HCT116 (cell line): Measurements from ENCODE around the gene PTCSC3. TPM values are rescaled to one million over a fixed set of nuclear protein-coding genes. Genes with fewer than 3 reads are reported as not detected.

Source experiments
- ATAC-seq: fragments of 200-7000 bp; cut with Tn5 transposase; 2 replicates; pipeline ENCODE4 v1.9.1; 2020; ENCODE audit warnings: mild to moderate bottlenecking, moderate library complexity
- BruUV-seq: library from RNA; stranded (reverse); fragments of 400-500 nt; replicated peaks from 2 replicates; lab custom pipeline; 2021; lab: Mats Ljungman, UMichigan
- CTCF ChIA-PET: fragments of 300-600 bp; sonication (Branson Sonifier 250); formaldehyde crosslinking; loops from one replicate; lab custom pipeline; 2021; ENCODE audit warnings: antibody characterized with exemption; lab: Charles Lee
- POLR2A ChIA-PET: fragments of 300-600, 350-600 bp; sonication (Branson Sonifier 250); formaldehyde crosslinking; loops from one replicate; lab custom pipeline; 2021; ENCODE audit warnings: antibody characterized with exemption; lab: Charles Lee
- RAD21 ChIA-PET, 2 experiments: fragments of 300-600 bp; sonication (Branson Sonifier 250); formaldehyde crosslinking; loops; one replicate each; lab custom pipeline; 2023; ENCODE audit warnings: low total read pairs in 2 of 2; ENCODE audit not compliant: uncharacterized antibody in 2 of 2, unreplicated experiment in 2 of 2, low non-redundant PET in 1 of 2; lab: Charles Lee
- DNase-seq: peaks from one replicate; pipeline ENCODE4 v3.0.0-alpha.2; 2010; ENCODE audit warnings: low read depth, low spot score
- H2AFZ ChIP-seq: fragments of 200-600 bp; shearing (Covaris generic), sonication (generic); 2 replicates; pipeline ENCODE4 v1.6.1; 2017; ENCODE audit warnings: low read depth, mixed run types, mixed read lengths, antibody characterized with exemption, low read length; ENCODE audit not compliant: poor library complexity, severe bottlenecking
- H3K27ac ChIP-seq: 2 replicates; pipeline ENCODE4 v1.5.1; 2012; ENCODE audit warnings: low read depth, low read length
- H3K27me3 ChIP-seq: fragments of 200-600 bp; sonication (generic); 2 replicates; pipeline ENCODE4 v1.6.1; 2016; ENCODE audit warnings: mixed run types, low read length, mixed read lengths; ENCODE audit not compliant: insufficient read depth
- H3K36me3 ChIP-seq, 2 experiments: fragments of 200-500 bp in 1 of 2; fragments of 200-600 bp in 1 of 2; sonication (Bioruptor generic) in 1 of 2; sonication (generic) in 1 of 2; 2 replicates each; pipeline versions ENCODE4 v1.5.1 to v1.6.1; 2014 to 2016; ENCODE audit warnings: low read length in 2 of 2, inconsistent platforms in 1 of 2, mixed read lengths in 1 of 2, mixed run types in 1 of 2; ENCODE audit not compliant: insufficient read depth in 2 of 2, control insufficient read depth in 1 of 2
- H3K4me1 ChIP-seq, 2 experiments: fragments of 200-600 bp in 1 of 2; sonication (generic) in 1 of 2; 2 replicates each; pipeline versions ENCODE4 v1.5.1 to v1.6.1; 2012 to 2017; ENCODE audit warnings: low read length in 2 of 2, inconsistent platforms in 1 of 2, mild to moderate bottlenecking in 1 of 2, mixed read lengths in 1 of 2, mixed run types in 1 of 2, moderate library complexity in 1 of 2; ENCODE audit not compliant: insufficient read depth in 2 of 2, control insufficient read depth in 1 of 2
- H3K4me2 ChIP-seq: fragments of 200-600 bp; sonication (generic); 2 replicates; pipeline ENCODE4 v1.6.1; 2017; ENCODE audit warnings: mixed run types, low read length, mixed read lengths
- H3K4me3 ChIP-seq, 2 experiments: fragments of 200-600 bp in 1 of 2; sonication (generic) in 1 of 2; replicated peaks in 1 of 2; 2 replicates each; pipeline ENCODE4 v1.5.1; 2011 to 2016; ENCODE audit warnings: low read length in 2 of 2, control low read depth in 1 of 2, low read depth in 1 of 2, mild to moderate bottlenecking in 1 of 2, mixed read lengths in 1 of 2, mixed run types in 1 of 2
- H3K79me2 ChIP-seq: fragments of 200-600 bp; sonication (generic); 2 replicates; pipeline ENCODE4 v1.6.1; 2017; ENCODE audit warnings: mild to moderate bottlenecking, mixed run types, low read length, moderate library complexity, mixed read lengths; ENCODE audit not compliant: insufficient read depth
- H3K9ac ChIP-seq: fragments of 200-600 bp; sonication (generic); 2 replicates; pipeline ENCODE4 v1.6.1; 2016; ENCODE audit warnings: low read length, mixed read lengths
- H3K9me2 ChIP-seq: fragments of 200-600 bp; sonication (generic), shearing (Covaris generic); 2 replicates; pipeline ENCODE4 v1.6.1; 2017; ENCODE audit warnings: mixed run types, mild to moderate bottlenecking, moderate library complexity; ENCODE audit not compliant: insufficient read depth
- H3K9me3 ChIP-seq, 2 experiments: fragments of 200-500 bp in 1 of 2; fragments of 200-600 bp in 1 of 2; sonication (Bioruptor generic) in 1 of 2; sonication (generic) in 1 of 2; 2 replicates each; pipeline ENCODE4 v1.6.1; 2014 to 2017; ENCODE audit warnings: low read length in 2 of 2, mixed read lengths in 2 of 2, inconsistent platforms in 1 of 2, low read depth in 1 of 2, mild to moderate bottlenecking in 1 of 2, mixed run types in 1 of 2, moderate library complexity in 1 of 2; ENCODE audit not compliant: control insufficient read depth in 1 of 2, insufficient read depth in 1 of 2
- H4K20me1 ChIP-seq: fragments of 200-600 bp; sonication (generic), shearing (Covaris generic); 2 replicates; pipeline ENCODE4 v1.6.1; 2017; ENCODE audit warnings: mixed run types, mild to moderate bottlenecking, moderate library complexity; ENCODE audit not compliant: insufficient read depth
- EZH2 ChIP-seq: fragments of 200-600 bp; sonication (generic); IDR thresholded peaks from 2 replicates; pipeline ENCODE4 v1.6.1; 2017; ENCODE audit warnings: antibody characterized with exemption, mixed run types
- EZH2phosphoT487 ChIP-seq: fragments of 200-600 bp; IDR thresholded peaks from 2 replicates; pipeline ENCODE4 v1.6.1; 2018; ENCODE audit warnings: antibody characterized with exemption, borderline replicate concordance
- JUND ChIP-seq: IDR thresholded peaks from 2 replicates; pipeline ENCODE4 v1.6.1; 2012
- POLR2A ChIP-seq: IDR thresholded peaks from 2 replicates; pipeline ENCODE4 v1.7.0; 2011; ENCODE audit warnings: borderline replicate concordance; ENCODE audit not compliant: insufficient read depth, insufficient read length; ENCODE audit errors: extremely low read depth
- SIN3A ChIP-seq: IDR thresholded peaks from 2 replicates; pipeline ENCODE4 v1.6.1; 2012; ENCODE audit warnings: low read depth
- YY1 ChIP-seq: IDR thresholded peaks from 2 replicates; pipeline ENCODE4 v1.6.1; 2011; ENCODE audit warnings: low read length, low read depth, moderate library complexity, mild to moderate bottlenecking; ENCODE audit not compliant: insufficient replicate concordance; ENCODE audit errors: extremely low read depth
- ZNF274 ChIP-seq: fragments of 200-500 bp; sonication (Bioruptor generic); IDR thresholded peaks from 2 replicates; pipeline ENCODE4 v1.6.1; 2014; ENCODE audit warnings: mild to moderate bottlenecking, low read depth, low read length, inconsistent platforms
- intact Hi-C: fragments of 100-400 bp; cut with micrococcal nuclease; formaldehyde crosslinking; loops from 2 replicates; pipeline ENCODE4 v1.10.0; 2022
- total RNA-seq: library from RNA; stranded (reverse); gene quantifications from one replicate; pipeline ENCODE4 v1.2.1, GENCODE V29; 2021; ENCODE audit not compliant: unreplicated experiment
- TF ChIP-seq, protein P1 (sequence below): IDR thresholded peaks from 2 replicates; pipeline ENCODE4 v1.6.1; 2011; ENCODE audit warnings: mild to moderate bottlenecking, low read length, moderate library complexity; ENCODE audit not compliant: insufficient replicate concordance; ENCODE audit errors: extremely low read depth
- TF ChIP-seq, protein P2 (sequence below): IDR thresholded peaks from 2 replicates; pipeline ENCODE4 v1.6.1; 2012

The PTCSC3 gene
- total RNA-seq, 1 experiment from 2014 or later = not detected

DNA sequence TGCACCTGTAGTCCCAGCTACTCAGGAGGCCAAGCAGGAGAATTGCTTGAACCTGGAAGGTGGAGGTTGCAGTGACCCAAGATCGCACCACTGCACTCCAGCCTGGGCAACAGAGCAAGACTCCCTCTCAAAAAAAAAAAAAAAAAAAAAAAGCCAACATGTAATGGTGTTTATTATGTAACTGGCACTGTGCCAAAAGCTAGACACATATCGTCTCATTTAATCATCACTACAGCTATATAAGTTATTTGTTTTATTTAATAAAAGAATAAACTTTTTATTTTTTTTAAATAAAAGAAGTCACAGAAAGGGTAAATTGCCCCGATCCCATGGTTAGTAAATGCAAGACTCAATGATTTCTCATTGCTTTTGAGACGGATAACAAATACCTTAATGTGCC lies 76.9 kb downstream of the PTCSC3 start:
- Histone ChIP-seq H3K9ac (no peak overlapping the region), H3K9me3 (no peaks in the 10 kb centered on the region), H3K4me2 (no peak overlapping the region), H3K9me2 (no peaks in the 10 kb centered on the region), H3K27ac (no peak overlapping the region), H3K4me3 (no peak overlapping the region), H3K79me2 (no peaks in the 10 kb centered on the region), H4K20me1 (no peaks in the 10 kb centered on the region), H3K27me3 (no peaks in the 10 kb centered on the region), H3K4me1 (no peaks in the 10 kb centered on the region), H3K36me3 (no peaks in the 10 kb centered on the region), H2AFZ (no peak overlapping the region)
- ChIA-PET RAD21 (no interaction called here), POLR2A (interaction anchor here (0.7 kb wide), 1 partner anchor 853 kb away, joined by 3 read pairs; no protein-coding TSS in a partner anchor), CTCF (interaction anchor here (0.7 to 1.5 kb wide), 3 partner anchors 30 to 505 kb away, joined by 3 to 4 read pairs (median 3); no protein-coding TSS in a partner anchor)
- no peak for DNase-seq
- no TSS peak for BruUV-seq
- intact Hi-C loops = no loop called here
- no peak for TF ChIP-seq EZH2
- no peak for TF ChIP-seq JUND
- TF ChIP-seq SIN3A = no peak
- no peak for TF ChIP-seq YY1
- TF ChIP-seq, protein P1, sequence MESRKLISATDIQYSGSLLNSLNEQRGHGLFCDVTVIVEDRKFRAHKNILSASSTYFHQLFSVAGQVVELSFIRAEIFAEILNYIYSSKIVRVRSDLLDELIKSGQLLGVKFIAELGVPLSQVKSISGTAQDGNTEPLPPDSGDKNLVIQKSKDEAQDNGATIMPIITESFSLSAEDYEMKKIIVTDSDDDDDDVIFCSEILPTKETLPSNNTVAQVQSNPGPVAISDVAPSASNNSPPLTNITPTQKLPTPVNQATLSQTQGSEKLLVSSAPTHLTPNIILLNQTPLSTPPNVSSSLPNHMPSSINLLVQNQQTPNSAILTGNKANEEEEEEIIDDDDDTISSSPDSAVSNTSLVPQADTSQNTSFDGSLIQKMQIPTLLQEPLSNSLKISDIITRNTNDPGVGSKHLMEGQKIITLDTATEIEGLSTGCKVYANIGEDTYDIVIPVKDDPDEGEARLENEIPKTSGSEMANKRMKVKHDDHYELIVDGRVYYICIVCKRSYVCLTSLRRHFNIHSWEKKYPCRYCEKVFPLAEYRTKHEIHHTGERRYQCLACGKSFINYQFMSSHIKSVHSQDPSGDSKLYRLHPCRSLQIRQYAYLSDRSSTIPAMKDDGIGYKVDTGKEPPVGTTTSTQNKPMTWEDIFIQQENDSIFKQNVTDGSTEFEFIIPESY = no peak
- ATAC-seq = no peak

DNA sequence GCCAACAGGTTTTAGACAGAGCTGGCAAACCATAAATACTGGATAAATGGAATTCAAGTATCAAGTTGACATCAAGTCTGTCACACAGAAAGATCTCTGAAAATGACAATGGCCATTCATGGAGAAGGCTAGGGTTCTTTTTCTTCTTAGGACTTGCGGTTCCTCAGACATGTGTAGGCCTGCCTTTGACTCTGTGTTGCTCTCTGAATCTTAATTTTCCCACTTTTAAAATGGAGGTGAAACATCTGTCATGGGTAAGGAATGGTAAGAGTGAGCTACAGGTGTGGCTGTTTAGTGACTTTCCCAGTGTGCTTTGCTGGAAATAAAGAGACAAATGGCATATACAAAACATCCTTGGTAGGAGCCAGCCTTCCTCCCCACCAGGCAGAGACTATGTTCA lies 79.2 kb downstream of the PTCSC3 start:
- CTCF ChIA-PET = interaction anchor here (0.7 kb wide), 1 partner anchor 27 kb away, joined by 3 read pairs; no protein-coding TSS in a partner anchor
- intact Hi-C loops = no loop called here
- Histone ChIP-seq H3K4me2 (no peak overlapping the region), H2AFZ (no peak overlapping the region), H3K4me1 (no peaks in the 10 kb centered on the region), H4K20me1 (no peaks in the 10 kb centered on the region), H3K9me2 (no peaks in the 10 kb centered on the region), H3K79me2 (no peaks in the 10 kb centered on the region), H3K36me3 (no peaks in the 10 kb centered on the region), H3K27me3 (no peaks in the 10 kb centered on the region), H3K9ac (no peak overlapping the region), H3K9me3 (no peaks in the 10 kb centered on the region), H3K27ac (no peak overlapping the region), H3K4me3 (no peak overlapping the region)
- no peak for DNase-seq
- POLR2A ChIA-PET = no interaction called here
- no peak for TF ChIP-seq EZH2phosphoT487
- TF ChIP-seq, protein P2, sequence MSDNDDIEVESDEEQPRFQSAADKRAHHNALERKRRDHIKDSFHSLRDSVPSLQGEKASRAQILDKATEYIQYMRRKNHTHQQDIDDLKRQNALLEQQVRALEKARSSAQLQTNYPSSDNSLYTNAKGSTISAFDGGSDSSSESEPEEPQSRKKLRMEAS = no peak
- no peak for TF ChIP-seq ZNF274
- no peak for TF ChIP-seq POLR2A
- BruUV-seq = no TSS peak
- RAD21 ChIA-PET = no interaction called here
- ATAC-seq = no peak
